Right atrium auricular region (tissue), 2 donors: ENCODE data around the gene LCLAT1. TPM values are rescaled to one million over a fixed set of nuclear protein-coding genes. Genes with fewer than 3 reads are reported as not detected.

Experiments used
- DNase-seq: peaks from one replicate; pipeline ENCODE4 v3.0.0-alpha.2; 2019; ENCODE audit warnings: low spot score
- H3K27ac ChIP-seq, 2 donors: fragments of 200-600 bp; sonication (generic); 1 replicate in 1 of 2; 2 replicates in 1 of 2; pipeline ENCODE4 v1.5.1; 2016 to 2019
- H3K27me3 ChIP-seq, 2 donors: fragments of 200-600 bp; sonication (generic); one replicate each; pipeline versions ENCODE4 v1.5.1 to v1.6.0; 2017 to 2019
- H3K36me3 ChIP-seq: fragments of 200-600 bp; sonication (generic); one replicate; pipeline ENCODE4 v1.5.1; 2016
- H3K4me1 ChIP-seq, 2 donors: fragments of 200-600 bp; sonication (generic); one replicate each; pipeline versions ENCODE4 v1.5.1 to v1.6.0; 2017 to 2019
- H3K4me3 ChIP-seq, 2 donors: fragments of 200-600 bp; sonication (generic); 1 replicate in 1 of 2; 2 replicates in 1 of 2; pipeline ENCODE4 v1.5.1; 2017 to 2019; ENCODE audit warnings: mild to moderate bottlenecking in 1 of 2, moderate library complexity in 1 of 2
- H3K9me3 ChIP-seq, 2 donors: fragments of 200-600 bp; sonication (generic); one replicate each; pipeline ENCODE4 v1.5.1; 2019
- CTCF ChIP-seq, 2 donors: fragments of 200-600 bp; sonication (generic); IDR thresholded peaks; one replicate each; pipeline ENCODE4 v1.5.1; 2019; ENCODE audit warnings: antibody characterized with exemption in 2 of 2
- total RNA-seq, 2 donors: library from RNA; depleted of rRNA; stranded (reverse); fragments of >200 nt; gene quantifications; one replicate each; pipeline ENCODE4 v1.1.0, GENCODE V29; 2016

Gene LCLAT1
- total RNA-seq, 2 donors from 2014 or later, result 13.2 to 14.3 TPM

DNA sequence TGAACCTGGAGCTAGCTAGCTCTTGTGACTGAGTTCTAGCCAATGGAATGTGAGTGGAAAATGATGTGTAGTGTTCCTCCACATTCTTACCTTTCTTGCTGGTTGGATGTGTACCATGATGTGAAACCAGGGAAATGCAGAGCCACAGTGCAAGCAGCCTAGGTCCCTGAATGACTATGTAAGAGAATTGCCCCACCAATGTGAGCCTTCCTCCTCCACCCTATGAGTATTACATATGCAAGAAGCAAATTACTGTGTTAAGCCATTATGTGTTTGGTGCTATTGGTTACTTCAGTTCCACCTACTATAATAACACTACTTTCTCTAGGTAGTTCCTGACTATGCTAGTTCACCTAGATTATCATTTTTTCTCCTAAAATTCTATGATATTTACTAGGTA, 39.6 kb downstream of the LCLAT1 start:
- no peak for DNase-seq
- Histone ChIP-seq H3K36me3 (no peaks in the 10 kb centered on the region), H3K27ac (no peak overlapping the region), H3K9me3 (no peaks in the 10 kb centered on the region), H3K4me1 (peaks cover 0 to 13% of the 10 kb centered on the region in 2 donors), H3K27me3 (no peaks in the 10 kb centered on the region), H3K4me3 (no peak overlapping the region)
- TF ChIP-seq CTCF (IDR thresholded peaks at IDR 0.05), result no peak

- Histone ChIP-seq H3K27me3 (no peaks in the 10 kb centered on the region), H3K4me3 (no peak overlapping the region), H3K27ac (no peak overlapping the region), H3K4me1 (peaks cover 0 to 9% of the 10 kb centered on the region in 2 donors), H3K36me3 (no peaks in the 10 kb centered on the region), H3K9me3 (no peaks in the 10 kb centered on the region)
- DNase-seq, result no peak
- TF ChIP-seq CTCF (IDR thresholded peaks at IDR 0.05), result no peak
These were observed 40.6 kb downstream of the LCLAT1 start for GRCh38 chr2:30487603-30488002.

- no peak for DNase-seq
- no peaks in the 10 kb centered on the region for H3K36me3 ChIP-seq
- no peak overlapping the region for H3K4me3 ChIP-seq
- H3K4me1 ChIP-seq, result peaks cover 0 to 14% of the 10 kb centered on the region in 2 donors
- no peaks in the 10 kb centered on the region for H3K27me3 ChIP-seq
- H3K27ac ChIP-seq, result no peak overlapping the region
- no peaks in the 10 kb centered on the region for H3K9me3 ChIP-seq
- no peak for TF ChIP-seq CTCF (IDR thresholded peaks at IDR 0.05)
These were observed 41.1 kb downstream of the LCLAT1 start for GRCh38 chr2:30488012-30488659.

- H3K36me3 ChIP-seq, result no peaks in the 10 kb centered on the region
- no peak overlapping the region for H3K27ac ChIP-seq
- no peak overlapping the region for H3K4me3 ChIP-seq
- no peaks in the 10 kb centered on the region for H3K27me3 ChIP-seq
- H3K4me1 ChIP-seq, result peaks cover 0 to 15% of the 10 kb centered on the region in 2 donors
- DNase-seq, result no peak
- no peaks in the 10 kb centered on the region for H3K9me3 ChIP-seq
- TF ChIP-seq CTCF (IDR thresholded peaks at IDR 0.05), result no peak
These were observed 44.2 kb downstream of the LCLAT1 start for GRCh38 chr2:30491225-30491624.

- TF ChIP-seq CTCF (IDR thresholded peaks at IDR 0.05), result no peak
- H3K27me3 ChIP-seq, result no peaks in the 10 kb centered on the region
- H3K4me1 ChIP-seq, result peaks cover 0 to 15% of the 10 kb centered on the region in 2 donors
- H3K36me3 ChIP-seq, result no peaks in the 10 kb centered on the region
- H3K9me3 ChIP-seq, result no peaks in the 10 kb centered on the region
- no peak for DNase-seq
- no peak overlapping the region for H3K4me3 ChIP-seq
- H3K27ac ChIP-seq, result no peak overlapping the region
These were observed 45.1 kb downstream of the LCLAT1 start for GRCh38 chr2:30492185-30492584.

DNA sequence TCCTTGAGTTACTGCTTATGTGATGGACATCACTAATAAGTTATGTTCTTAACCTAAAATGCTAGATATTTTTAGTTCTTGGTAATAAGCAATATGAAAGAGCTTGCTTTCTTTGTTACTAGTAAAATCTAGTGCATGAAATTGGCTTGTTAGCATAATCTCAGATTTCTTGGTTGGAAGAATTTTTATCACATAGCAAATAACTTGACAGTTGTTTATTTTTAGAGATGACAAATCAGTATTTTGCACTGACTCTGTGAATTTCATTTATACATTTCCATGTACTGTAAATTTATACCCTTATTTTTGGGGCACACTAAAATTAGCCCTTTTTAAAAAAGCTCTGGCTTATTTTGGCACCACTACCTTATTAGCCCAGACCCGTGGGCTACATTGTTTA, 45.6 kb downstream of the LCLAT1 start:
- no peak overlapping the region for H3K4me3 ChIP-seq
- H3K36me3 ChIP-seq, result no peaks in the 10 kb centered on the region
- no peak for DNase-seq
- H3K27ac ChIP-seq, result no peak overlapping the region
- H3K4me1 ChIP-seq, result peaks cover 0 to 15% of the 10 kb centered on the region in 2 donors
- H3K9me3 ChIP-seq, result peaks cover 0 to 3% of the 10 kb centered on the region in 2 donors
- no peaks in the 10 kb centered on the region for H3K27me3 ChIP-seq
- TF ChIP-seq CTCF (IDR thresholded peaks at IDR 0.05), result no peak
